SU-DHL-6 (cell line): ENCODE measurements around the gene GLRA1.

ENCODE experiments used
- H2AFZ ChIP-seq: fragments of 200-600 bp; sonication (generic); 2 replicates; pipeline ENCODE4 v1.6.1; 2014; ENCODE audit warnings: low read depth, mild to moderate bottlenecking, moderate library complexity, mixed read lengths, antibody characterized with exemption, low read length; ENCODE audit not compliant: severe bottlenecking
- H3F3A ChIP-seq: fragments of 200-600 bp; shearing (Covaris generic); 2 replicates; pipeline ENCODE4 v1.6.0; 2016; ENCODE audit warnings: antibody characterized with exemption, mild to moderate bottlenecking; ENCODE audit not compliant: insufficient read depth
- H3K27ac ChIP-seq: fragments of 200-600 bp; sonication (generic); 2 replicates; pipeline ENCODE4 v1.5.1; 2016; ENCODE audit warnings: low read depth, mild to moderate bottlenecking, low read length, moderate library complexity, mixed read lengths
- H3K27me3 ChIP-seq: fragments of 200-600 bp; sonication (generic), shearing (Covaris generic); 2 replicates; pipeline ENCODE4 v1.6.0; 2014; ENCODE audit warnings: mild to moderate bottlenecking, low read length
- H3K36me3 ChIP-seq: fragments of 200-600 bp; sonication (generic); 2 replicates; pipeline ENCODE4 v1.6.1; 2014; ENCODE audit warnings: mild to moderate bottlenecking, low read length, mixed read lengths
- H3K4me2 ChIP-seq: fragments of 300-600, 200-600 bp; shearing (Covaris generic), sonication (generic); 2 replicates; pipeline ENCODE4 v1.6.0; 2014; ENCODE audit warnings: low read length, low read depth, mild to moderate bottlenecking; ENCODE audit not compliant: poor library complexity, severe bottlenecking
- H3K4me3 ChIP-seq: fragments of 200-600 bp; sonication (generic); 2 replicates; pipeline ENCODE4 v1.5.1; 2014; ENCODE audit warnings: antibody characterized with exemption, low read length, mild to moderate bottlenecking, mixed read lengths; ENCODE audit not compliant: insufficient read depth, poor library complexity, severe bottlenecking
- H3K79me2 ChIP-seq: fragments of 200-600 bp; sonication (generic); 2 replicates; pipeline ENCODE4 v1.6.1; 2014; ENCODE audit warnings: mild to moderate bottlenecking, low read length, moderate library complexity; ENCODE audit not compliant: insufficient read depth
- H3K9ac ChIP-seq: fragments of 200-600 bp; sonication (generic); 2 replicates; pipeline ENCODE4 v1.7.0; 2014; ENCODE audit warnings: mild to moderate bottlenecking, low read length
- H3K9me2 ChIP-seq: fragments of 200-600 bp; sonication (generic); replicated peaks from 2 replicates; pipeline ENCODE4 v1.6.1; 2014; ENCODE audit warnings: low read length; ENCODE audit not compliant: insufficient read depth
- H3K9me3 ChIP-seq: fragments of 200-600 bp; sonication (generic); 2 replicates; pipeline ENCODE4 v1.6.1; 2014; ENCODE audit warnings: low read length, mixed read lengths; ENCODE audit not compliant: insufficient read depth
- H4K20me1 ChIP-seq: fragments of 200-600 bp; sonication (generic); 2 replicates; pipeline ENCODE4 v1.6.1; 2014; ENCODE audit warnings: low read depth, mild to moderate bottlenecking, antibody characterized with exemption, low read length, moderate library complexity, mixed read lengths
- EZH2phosphoT487 ChIP-seq: fragments of 200-600 bp; sonication (generic), shearing (Covaris generic); conservative IDR thresholded peaks from 2 replicates; pipeline ENCODE4 v1.6.1; 2018; ENCODE audit warnings: mild to moderate bottlenecking, antibody characterized with exemption, low read length, moderate library complexity, mixed read lengths
- TF ChIP-seq, protein P1 (sequence below): fragments of 200-600 bp; sonication (generic); IDR thresholded peaks from one replicate; pipeline ENCODE4 v1.5.1; 2017; ENCODE audit warnings: antibody characterized with exemption, mild to moderate bottlenecking, low read length, moderate library complexity; ENCODE audit not compliant: insufficient read depth, poor library complexity, severe bottlenecking

GLRA1 gene

GRCh38 chr5:151815051-151815450 lies 109.6 kb downstream of the GLRA1 start:
- Histone ChIP-seq H3K27me3 (no peaks in the 10 kb centered on the region), H3K9me2 (no peaks in the 10 kb centered on the region), H3K27ac (no peak overlapping the region), H3K79me2 (no peaks in the 10 kb centered on the region), H4K20me1 (no peaks in the 10 kb centered on the region), H2AFZ (no peak overlapping the region), H3K9ac (no peak overlapping the region), H3K4me3 (no peak overlapping the region), H3K9me3 (no peaks in the 10 kb centered on the region), H3K4me2 (no peak overlapping the region), H3F3A (peaks cover 18% of the 10 kb centered on the region; the same call in 1 of the 2 replicates), H3K36me3 (peaks cover 20% of the 10 kb centered on the region)
- TF ChIP-seq, protein P1, sequence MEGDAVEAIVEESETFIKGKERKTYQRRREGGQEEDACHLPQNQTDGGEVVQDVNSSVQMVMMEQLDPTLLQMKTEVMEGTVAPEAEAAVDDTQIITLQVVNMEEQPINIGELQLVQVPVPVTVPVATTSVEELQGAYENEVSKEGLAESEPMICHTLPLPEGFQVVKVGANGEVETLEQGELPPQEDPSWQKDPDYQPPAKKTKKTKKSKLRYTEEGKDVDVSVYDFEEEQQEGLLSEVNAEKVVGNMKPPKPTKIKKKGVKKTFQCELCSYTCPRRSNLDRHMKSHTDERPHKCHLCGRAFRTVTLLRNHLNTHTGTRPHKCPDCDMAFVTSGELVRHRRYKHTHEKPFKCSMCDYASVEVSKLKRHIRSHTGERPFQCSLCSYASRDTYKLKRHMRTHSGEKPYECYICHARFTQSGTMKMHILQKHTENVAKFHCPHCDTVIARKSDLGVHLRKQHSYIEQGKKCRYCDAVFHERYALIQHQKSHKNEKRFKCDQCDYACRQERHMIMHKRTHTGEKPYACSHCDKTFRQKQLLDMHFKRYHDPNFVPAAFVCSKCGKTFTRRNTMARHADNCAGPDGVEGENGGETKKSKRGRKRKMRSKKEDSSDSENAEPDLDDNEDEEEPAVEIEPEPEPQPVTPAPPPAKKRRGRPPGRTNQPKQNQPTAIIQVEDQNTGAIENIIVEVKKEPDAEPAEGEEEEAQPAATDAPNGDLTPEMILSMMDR, result no peak
- TF ChIP-seq EZH2phosphoT487, result no peak

GRCh38 chr5:151812757-151813309 lies 111.8 kb downstream of the GLRA1 start:
- Histone ChIP-seq H3K27me3 (no peaks in the 10 kb centered on the region), H3K36me3 (peaks cover 31% of the 10 kb centered on the region), H3K9me2 (no peaks in the 10 kb centered on the region), H3K27ac (no peak overlapping the region), H3K4me3 (no peak overlapping the region), H3K4me2 (no peak overlapping the region), H3K79me2 (0 out of 2 replicates have a peak, but pooled peaks cover under 1% of the 10 kb centered on the region), H4K20me1 (no peaks in the 10 kb centered on the region), H3K9ac (no peak overlapping the region), H3K9me3 (no peaks in the 10 kb centered on the region), H3F3A (peaks cover 11% of the 10 kb centered on the region; the same call in 1 of the 2 replicates), H2AFZ (no peak overlapping the region)
- TF ChIP-seq, protein P1, result no peak
- TF ChIP-seq EZH2phosphoT487, result no peak

GRCh38 chr5:151811593-151812321 lies 112.9 kb downstream of the GLRA1 start:
- H3F3A ChIP-seq, result 0 out of 2 replicates have a peak, but pooled peaks cover 11% of the 10 kb centered on the region
- no peak overlapping the region for H3K9ac ChIP-seq
- no peaks in the 10 kb centered on the region for H3K9me2 ChIP-seq
- no peaks in the 10 kb centered on the region for H3K9me3 ChIP-seq
- H3K79me2 ChIP-seq, result peaks cover 12% of the 10 kb centered on the region
- no peak overlapping the region for H2AFZ ChIP-seq
- H3K27ac ChIP-seq, result no peak overlapping the region
- H4K20me1 ChIP-seq, result peaks cover 5% of the 10 kb centered on the region; the same call in 1 of the 2 replicates
- H3K36me3 ChIP-seq, result peaks cover 41% of the 10 kb centered on the region
- H3K4me3 ChIP-seq, result no peak overlapping the region
- TF ChIP-seq EZH2phosphoT487, result no peak
- TF ChIP-seq, protein P1, result no peak
- no peaks in the 10 kb centered on the region for H3K27me3 ChIP-seq
- H3K4me2 ChIP-seq, result no peak overlapping the region
